NCI-H82 (cell line): ENCODE results near the gene CHMP3.
"Not testable (repeated sequence)": the region's sequence is repeated elsewhere in the genome, so short reads cannot be mapped to it uniquely, and the experiment has no call there.

ENCODE experiments used
- DNase-seq: peaks from one replicate; lab custom pipeline; 2025; lab: John Stamatoyannopoulos, UW

The CHMP3 gene

GRCh38 chr2:86562922-86563649 lies at the start of gene CHMP3:
Gene CHMP3 (minus strand): TSS chr2:86563443. CDS start chr2:86563348, 95 bp downstream.
- peak; percentile 99 for DNase-seq

GRCh38 chr2:86610871-86611270 lies 47.6 kb upstream of the CHMP3 start:
- no peak for DNase-seq

GRCh38 chr2:86608832-86609410 lies 45.7 kb upstream of the CHMP3 start:
- no peak for DNase-seq

- no peak for DNase-seq
These were observed 40.7 kb upstream of the CHMP3 start for GRCh38 chr2:86603905-86604304.

- DNase-seq = no peak
These were observed 35.7 kb upstream of the CHMP3 start for GRCh38 chr2:86598966-86599365.

GRCh38 chr2:86596118-86596517 lies 32.9 kb upstream of the CHMP3 start:
- peak; percentile 16 for DNase-seq

GRCh38 chr2:86593266-86593665 lies 30.0 kb upstream of the CHMP3 start:
- DNase-seq = no peak

- DNase-seq = no peak
These were observed 29.4 kb upstream of the CHMP3 start for GRCh38 chr2:86592547-86593230.

- not testable (repeated sequence) for DNase-seq
These were observed 26.5 kb upstream of the CHMP3 start for GRCh38 chr2:86589701-86590100.

GRCh38 chr2:86584151-86584913 lies 21.1 kb upstream of the CHMP3 start:
- DNase-seq = no peak

GRCh38 chr2:86580560-86580959 lies 17.3 kb upstream of the CHMP3 start:
- DNase-seq = no peak

- DNase-seq = no peak
These were observed 14.7 kb upstream of the CHMP3 start for GRCh38 chr2:86577817-86578456.

- no peak for DNase-seq
These were observed 6.8 kb upstream of the CHMP3 start for GRCh38 chr2:86570059-86570458.

- no peak for DNase-seq
These were observed 3.6 kb upstream of the CHMP3 start for GRCh38 chr2:86566821-86567190.

GRCh38 chr2:86566158-86566820 lies 3.0 kb upstream of the CHMP3 start:
- peak; percentile 93 for DNase-seq

GRCh38 chr2:86563650-86564061 lies 413 bp upstream of the CHMP3 start:
- DNase-seq = no peak

GRCh38 chr2:86562485-86562921 lies 740 bp downstream of the CHMP3 start:
- no peak for DNase-seq

- no peak for DNase-seq
These were observed 5.4 kb downstream of the CHMP3 start for GRCh38 chr2:86557836-86558235.

- DNase-seq = peak; percentile 24
These were observed 6.7 kb downstream of the CHMP3 start for GRCh38 chr2:86556508-86556907.

GRCh38 chr2:86552889-86553288 lies 10.4 kb downstream of the CHMP3 start:
- DNase-seq = peak; percentile 10

- not testable (repeated sequence) for DNase-seq
These were observed 13.1 kb downstream of the CHMP3 start for GRCh38 chr2:86549963-86550725.
